ENCODE results near the gene IGF2.
"Not testable (repeated sequence)": the region's sequence is repeated elsewhere in the genome, so short reads cannot be mapped to it uniquely, and the experiment has no call there.

The IGF2 gene

DNA sequence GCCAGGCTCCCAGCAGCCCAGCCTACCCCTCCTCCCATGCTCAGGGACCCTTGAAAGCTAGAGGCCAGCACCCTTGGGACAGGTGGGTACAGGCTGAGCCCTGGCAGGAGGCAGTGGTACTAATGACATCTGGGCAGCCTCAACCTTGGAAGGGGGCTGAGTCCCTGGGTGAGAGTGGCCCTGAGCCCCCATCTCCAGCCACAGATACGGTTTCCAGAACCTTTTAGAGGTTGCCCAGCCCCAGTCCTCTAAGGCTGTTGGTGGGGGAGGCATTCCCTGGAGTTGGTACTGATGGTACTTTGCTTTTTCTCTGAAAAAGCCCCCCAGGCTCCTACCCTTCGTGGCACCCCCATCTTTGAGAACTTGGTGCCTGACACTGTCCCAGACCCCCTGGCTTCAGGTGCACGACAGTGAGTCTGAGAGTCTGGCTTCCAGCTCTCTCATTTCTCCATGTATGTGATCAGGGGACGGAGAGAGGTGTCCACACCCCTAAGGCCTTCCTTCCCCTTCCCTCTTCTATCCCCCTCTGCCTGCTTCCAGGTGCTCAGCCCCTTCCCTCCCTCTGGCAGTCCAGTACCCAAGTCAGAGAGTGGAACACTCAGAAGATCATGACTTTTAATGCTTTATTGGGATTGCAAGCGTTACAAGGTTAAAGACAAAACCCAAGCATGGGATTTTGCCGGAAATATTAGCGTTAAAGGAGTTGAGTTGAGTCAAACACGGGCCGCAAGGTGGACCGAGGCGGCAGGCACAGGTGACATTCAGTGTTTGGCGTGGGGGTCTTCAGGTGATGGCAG lies 10.5 kb downstream of the IGF2 start:
- no peak for DNase-seq (ENCODE audit: low read depth, low spot score)

DNA sequence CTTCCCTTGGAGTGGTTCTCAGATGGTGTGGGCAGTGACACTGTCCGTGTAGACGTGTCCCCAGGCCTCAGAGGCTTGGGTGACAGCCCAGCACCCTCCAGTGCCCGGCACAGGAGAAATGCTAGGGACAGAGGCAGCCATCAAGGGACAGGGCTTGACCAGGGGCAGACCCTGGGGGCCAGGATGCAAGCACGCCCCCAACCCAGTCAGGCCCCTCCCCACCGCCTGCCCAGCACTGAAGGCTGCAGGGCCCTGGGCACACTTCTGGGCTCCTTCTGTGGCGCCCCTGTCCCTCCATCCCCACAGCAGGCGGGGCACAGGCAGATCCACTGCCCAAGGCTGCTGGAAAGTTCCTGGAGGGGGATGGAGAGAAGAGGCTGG lies 11.1 kb downstream of the IGF2 start:
- DNase-seq (ENCODE audit: low read depth, low spot score), result no peak
- no peak overlapping the region for H3K4me3 ChIP-seq (ENCODE audit: low read length)

More for the DNA sequence above, 10.5 kb downstream of the IGF2 start:
- H3K4me3 ChIP-seq (ENCODE audit: low read length), result no peak overlapping the region

DNA sequence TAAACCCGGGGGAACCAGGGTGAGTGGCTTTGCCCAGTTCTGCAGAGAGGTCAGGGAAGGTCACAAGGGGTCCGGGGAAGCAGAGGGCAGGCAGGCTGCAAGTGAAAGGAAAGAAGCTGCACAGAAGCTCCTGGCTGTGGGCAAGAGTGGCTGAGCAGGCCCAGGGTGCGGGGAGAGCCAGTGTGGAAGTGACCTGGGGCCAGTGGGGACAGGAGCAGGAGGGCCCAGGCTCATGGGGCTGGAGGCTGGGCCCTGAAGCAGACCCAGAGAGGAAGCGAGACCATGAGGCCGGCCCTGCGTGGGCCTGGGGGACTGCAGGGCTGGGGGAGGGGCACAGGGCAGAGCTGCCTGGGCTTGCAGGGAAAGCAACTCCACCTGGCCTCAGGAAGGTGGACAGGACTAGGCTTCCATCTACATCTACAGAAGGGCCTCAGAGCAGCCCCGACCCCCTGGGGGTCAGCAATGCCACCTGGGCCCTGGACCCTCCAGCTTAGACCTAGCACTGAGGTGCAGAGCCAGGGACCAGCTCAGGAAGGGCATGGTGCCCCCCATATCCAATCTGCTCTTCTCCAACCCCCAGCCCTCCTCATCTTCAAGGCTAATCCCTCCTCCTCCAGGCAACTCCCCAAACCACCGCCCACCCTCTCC lies 11.6 kb downstream of the IGF2 start:
- DNase-seq (ENCODE audit: low read depth, low spot score), result no peak
- no peak overlapping the region for H3K4me3 ChIP-seq (ENCODE audit: low read length)

DNA sequence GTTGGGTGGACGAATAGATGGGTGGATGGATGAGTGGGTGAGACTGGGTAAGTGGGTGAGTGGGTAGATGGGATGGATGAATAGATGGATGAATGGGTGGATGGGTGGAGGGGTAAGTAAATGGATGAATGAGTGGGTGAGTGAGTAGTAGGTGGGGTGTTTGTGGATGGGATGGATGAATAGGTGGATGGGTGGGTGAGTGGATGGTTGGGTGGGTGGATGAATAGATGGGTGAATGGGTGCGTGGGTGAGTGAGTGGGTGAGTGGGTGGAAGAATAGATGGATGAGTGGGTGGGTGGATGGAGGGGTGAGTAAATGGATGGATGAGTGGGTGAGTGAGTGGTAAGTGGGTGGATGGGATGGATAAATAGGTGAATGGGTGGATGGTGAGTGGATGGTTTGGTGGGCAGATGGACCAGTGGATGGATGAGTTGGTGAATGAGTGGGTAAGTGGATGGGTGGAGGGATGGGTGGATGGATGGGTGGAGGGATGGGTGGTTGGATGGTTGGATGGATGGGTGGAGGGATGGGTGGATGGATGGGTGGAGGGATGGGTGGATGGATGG lies 12.6 kb downstream of the IGF2 start:
- no peak overlapping the region for H3K4me3 ChIP-seq (ENCODE audit: low read length)
- no peak for DNase-seq (ENCODE audit: low read depth, low spot score)

DNA sequence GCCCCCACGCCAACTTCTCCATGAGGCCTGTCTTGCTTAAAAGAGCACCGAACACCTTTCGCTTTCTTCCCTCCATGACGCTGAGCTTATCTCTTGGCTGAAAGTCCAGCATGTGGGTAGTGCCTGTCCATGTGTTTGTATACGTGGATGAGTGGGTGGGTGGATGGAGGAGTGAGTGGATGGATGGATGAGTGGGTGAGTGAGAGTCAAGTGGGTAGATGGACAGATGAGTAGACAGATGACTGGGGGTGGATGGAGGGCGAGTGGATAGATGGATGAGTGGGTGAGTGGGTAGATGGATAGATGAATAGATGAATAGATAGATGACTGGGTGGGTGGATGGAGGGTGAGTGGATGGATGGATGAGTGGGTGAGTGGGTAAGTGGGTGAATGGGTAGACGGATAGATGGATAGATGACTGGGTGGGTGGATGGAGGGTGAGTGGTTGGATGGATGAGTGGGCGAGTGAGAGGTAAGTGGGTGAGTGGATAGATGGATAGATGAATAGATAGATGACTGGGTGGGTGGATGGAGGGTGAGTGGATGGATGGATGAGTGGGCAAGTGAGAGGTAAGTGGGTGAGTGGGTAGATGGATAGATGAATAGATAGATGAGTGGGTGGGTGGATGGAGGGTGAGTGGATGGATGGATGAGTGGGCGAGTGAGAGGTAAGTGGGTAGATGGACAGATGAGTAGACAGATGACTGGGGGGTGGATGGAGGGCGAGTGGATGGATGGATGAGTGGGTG lies 14.3 kb downstream of the IGF2 start:
- H3K4me3 ChIP-seq (ENCODE audit: low read length); DNase-seq (ENCODE audit: low read depth, low spot score): not testable (repeated sequence)

DNA sequence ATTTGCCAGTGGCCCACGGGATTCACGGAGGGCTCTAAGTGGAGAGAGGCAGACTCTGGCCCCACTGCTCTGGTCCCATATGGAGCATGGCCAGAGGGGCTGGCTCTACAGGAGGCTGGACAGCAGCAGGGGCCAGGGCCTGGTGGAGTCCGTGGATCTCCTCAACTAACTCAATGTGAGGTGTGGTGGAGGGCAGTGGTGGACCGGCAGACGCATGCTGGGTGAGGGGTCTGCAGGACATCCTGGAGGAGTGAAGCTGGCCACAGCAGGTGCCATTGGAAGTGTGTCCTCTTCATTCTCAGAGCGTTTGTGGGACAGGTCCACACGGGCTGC lies 15.6 kb downstream of the IGF2 start:
- H3K4me3 ChIP-seq (ENCODE audit: low read length), result no peak overlapping the region
- no peak for DNase-seq (ENCODE audit: low read depth, low spot score)

DNA sequence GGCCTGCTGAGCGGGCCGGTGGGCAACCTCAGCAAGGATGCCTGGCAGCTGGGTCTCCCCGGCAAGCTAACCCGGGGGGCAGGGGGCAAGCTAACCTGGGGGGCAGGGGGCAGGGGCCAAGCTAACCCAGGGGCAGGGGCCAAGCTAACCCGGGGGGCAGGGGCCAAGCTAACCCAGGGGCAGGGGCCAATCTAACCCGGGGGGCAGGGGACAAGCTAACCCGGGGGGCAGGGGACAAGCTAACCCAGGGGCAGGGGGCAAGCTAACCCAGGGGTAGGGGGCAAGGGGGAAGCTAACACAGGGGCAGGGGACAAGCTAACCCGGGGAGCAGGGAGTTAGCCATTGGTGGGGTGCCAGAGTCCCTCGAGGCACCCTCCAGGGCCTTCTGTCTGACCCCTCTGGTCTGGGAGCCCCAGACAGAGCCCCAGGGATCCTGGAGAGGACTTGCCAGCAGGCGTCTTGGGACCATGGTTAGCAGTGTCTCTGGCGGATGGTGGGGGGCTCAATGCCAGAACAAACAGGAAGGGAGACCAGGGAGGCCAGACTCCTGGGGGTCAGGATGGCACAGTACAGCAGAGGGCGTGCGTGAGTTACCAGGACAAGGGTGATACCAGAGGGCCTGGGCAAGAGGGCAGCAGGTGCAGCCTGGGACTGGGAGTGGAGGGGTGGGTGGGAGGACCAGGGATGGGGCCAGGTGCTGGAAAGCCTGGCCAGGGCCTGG lies 16.1 kb downstream of the IGF2 start:
- DNase-seq (ENCODE audit: low read depth, low spot score), result no peak
- H3K4me3 ChIP-seq (ENCODE audit: low read length), result no peak overlapping the region

DNA sequence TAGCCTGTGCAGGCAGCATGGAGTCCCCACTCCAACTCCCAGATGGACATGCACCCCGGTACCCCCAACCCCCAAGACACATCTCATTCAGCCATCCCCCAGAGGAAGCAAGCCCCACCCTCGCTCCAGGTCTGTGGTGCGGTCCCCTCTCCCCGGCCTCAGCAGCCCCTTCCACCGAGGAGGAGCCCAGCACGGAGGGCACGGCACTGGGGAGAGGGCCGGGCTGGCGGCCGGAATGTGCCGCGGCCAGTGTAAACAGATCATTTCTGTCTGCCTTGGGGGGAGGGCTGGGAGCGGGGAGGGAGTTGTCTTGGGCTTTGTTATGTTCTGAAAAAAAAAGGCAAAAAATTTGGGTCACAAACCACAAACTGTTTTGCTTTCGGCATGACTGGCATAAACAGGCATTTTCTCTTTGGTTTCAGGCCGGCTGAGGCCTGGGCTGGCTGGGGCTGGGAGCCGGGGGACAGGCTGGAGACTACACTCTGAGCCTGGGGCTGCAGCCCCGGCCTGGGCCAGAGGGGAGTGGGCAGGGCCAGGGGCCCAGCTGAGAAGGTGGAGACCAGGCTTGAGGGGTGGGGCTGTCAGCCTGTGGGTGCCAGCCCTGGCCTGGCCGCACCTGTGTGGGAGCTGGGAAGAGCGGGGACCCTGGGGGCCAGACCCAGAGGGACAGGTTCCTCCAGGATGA lies 16.8 kb downstream of the IGF2 start:
- H3K4me3 ChIP-seq (ENCODE audit: low read length), result no peak overlapping the region
- no peak for DNase-seq (ENCODE audit: low read depth, low spot score)

DNA sequence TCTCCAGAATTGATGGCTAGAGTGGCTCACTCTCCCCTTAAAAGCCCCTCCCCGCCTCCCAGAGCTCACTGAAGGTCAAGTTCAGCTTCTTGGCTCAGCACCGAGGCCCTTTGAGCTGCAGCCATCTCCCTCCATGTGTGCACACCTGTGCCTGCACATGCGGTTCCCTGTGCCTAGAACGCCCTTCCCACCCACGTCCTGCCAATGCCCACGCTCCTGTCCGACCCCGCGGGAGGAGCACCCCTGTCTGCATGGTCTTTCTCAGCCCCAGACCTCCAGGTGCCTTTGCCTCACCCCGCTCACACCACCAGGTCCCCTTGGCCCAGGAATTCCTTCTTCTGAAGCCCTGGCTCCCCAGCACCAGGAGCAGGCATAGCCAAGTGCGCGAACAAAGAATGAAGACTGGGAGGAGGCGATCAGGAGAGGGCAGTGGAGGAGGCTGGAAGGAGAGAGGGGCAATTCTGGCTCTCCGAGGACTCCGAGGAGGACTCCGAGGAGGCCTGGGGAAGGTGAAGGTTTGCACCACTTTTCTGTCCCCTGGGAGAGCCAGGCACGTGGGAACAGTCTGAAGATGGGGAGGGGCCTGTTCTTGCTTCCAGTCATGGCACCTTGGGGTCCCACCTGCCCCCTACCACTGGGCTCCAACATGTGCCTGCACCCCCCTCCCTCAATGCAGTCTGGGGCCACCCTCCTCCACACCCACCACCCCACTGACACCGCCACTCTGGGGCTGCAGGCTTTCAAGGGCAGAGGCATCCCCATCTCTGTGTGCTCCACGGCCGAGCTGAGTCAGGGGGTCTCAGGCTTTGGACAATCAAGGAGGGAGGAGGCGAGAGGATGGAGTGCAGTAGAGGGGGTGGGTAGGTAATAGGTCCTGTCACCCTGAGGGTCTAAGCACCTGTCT lies 17.7 kb downstream of the IGF2 start:
- DNase-seq (ENCODE audit: low read depth, low spot score), result no peak
- no peak overlapping the region for H3K4me3 ChIP-seq (ENCODE audit: low read length)

DNA sequence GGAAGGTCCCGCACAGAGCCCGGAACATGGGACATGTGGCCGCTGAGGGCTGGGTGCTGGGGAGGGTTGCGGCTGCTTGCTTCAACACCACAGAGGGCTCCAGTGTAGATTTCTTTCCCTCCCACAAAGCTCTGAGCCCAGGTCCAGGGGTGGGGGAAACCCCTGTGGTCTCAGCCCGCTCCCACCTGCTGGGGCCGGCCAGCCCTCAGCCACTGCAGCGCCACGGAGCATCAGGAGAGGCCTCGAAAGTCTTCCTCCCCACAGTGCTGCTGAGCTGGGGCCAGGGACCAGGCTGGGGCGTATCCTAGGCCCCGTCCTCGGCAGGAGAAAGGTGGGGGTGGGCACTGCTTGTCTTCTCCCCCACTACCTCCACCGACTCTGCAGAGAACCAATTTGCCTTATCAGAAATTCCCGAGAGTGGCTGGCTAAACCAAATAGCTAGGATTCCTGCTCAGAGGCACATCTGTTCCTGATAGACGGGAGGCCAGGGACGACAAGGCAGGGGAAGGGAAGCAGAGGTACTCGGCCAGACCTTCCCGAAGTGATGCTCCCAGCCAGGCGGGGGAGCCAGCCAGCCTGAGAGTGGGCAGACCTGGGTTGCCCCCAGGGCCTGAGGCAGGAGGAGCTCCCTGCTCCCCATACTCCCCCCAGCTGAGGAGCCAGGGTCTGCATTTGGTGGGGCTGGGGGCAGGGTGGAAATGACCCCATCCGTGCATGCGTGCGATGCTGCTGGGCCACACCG lies 18.7 kb downstream of the IGF2 start:
- no peak overlapping the region for H3K4me3 ChIP-seq (ENCODE audit: low read length)
- DNase-seq (ENCODE audit: low read depth, low spot score), result no peak

DNA sequence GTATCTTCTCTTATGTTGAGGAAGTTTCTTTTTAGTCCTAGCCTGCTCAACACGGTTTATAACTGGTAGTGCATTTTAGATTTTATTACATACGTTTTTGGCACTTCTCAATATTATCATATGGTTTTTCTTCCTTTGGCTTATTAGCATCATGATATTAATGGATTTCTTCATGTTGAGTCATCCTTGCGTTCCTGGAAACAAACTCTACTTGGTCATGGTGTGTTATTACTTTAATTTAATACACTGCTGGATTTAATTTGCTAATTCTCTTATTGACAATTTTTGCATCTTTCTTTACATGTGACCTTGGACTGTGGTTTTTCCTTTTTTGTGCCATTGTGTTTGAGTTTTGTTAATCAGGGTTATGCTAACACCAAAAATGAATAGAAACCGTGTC lies 20.5 kb downstream of the IGF2 start:
- no peak for DNase-seq (ENCODE audit: low read depth, low spot score)
- no peak overlapping the region for H3K4me3 ChIP-seq (ENCODE audit: low read length)

DNA sequence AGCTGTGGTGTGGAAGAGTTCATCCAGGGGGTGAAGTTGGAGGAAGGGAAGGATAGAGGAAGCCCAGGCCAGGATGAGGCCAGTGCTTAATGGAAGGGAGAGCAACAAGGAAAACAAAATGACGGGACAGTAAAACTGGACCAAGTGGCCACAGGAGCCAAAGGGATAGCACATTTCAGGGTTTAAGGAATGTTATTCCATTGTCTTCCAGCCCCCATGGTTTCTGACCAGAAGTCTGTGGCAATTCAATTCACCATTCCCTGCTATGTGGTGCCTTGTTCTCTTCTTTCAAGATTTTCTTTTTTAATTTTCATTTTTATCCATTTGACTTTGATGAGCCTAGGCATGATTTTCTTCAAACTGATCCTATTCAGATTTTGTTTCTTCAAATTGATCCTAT lies 22.5 kb downstream of the IGF2 start:
- DNase-seq (ENCODE audit: low read depth, low spot score), result no peak
- no peak overlapping the region for H3K4me3 ChIP-seq (ENCODE audit: low read length)

DNA sequence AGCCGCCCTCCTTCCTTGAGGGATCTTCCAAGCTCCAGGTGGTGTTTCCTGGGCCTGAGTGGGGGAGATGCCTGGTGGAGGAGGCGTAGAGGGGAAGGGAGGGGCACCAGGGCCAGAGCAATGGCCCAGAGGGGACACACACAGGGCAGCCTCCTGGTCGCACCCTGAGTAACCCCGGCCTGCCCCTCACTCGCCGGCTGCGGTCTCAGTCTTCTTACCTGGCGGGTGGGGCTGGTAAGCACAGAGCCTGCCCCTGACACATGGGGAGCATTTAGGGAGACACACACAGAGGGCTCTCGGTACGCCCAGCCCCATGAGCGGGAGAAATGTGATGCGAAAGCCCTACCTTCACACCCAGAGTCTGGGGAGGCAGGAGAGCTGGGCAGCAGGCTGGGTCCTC lies 23.9 kb downstream of the IGF2 start:
- no peak for DNase-seq (ENCODE audit: low read depth, low spot score)
- H3K4me3 ChIP-seq (ENCODE audit: low read length), result no peak overlapping the region

DNA sequence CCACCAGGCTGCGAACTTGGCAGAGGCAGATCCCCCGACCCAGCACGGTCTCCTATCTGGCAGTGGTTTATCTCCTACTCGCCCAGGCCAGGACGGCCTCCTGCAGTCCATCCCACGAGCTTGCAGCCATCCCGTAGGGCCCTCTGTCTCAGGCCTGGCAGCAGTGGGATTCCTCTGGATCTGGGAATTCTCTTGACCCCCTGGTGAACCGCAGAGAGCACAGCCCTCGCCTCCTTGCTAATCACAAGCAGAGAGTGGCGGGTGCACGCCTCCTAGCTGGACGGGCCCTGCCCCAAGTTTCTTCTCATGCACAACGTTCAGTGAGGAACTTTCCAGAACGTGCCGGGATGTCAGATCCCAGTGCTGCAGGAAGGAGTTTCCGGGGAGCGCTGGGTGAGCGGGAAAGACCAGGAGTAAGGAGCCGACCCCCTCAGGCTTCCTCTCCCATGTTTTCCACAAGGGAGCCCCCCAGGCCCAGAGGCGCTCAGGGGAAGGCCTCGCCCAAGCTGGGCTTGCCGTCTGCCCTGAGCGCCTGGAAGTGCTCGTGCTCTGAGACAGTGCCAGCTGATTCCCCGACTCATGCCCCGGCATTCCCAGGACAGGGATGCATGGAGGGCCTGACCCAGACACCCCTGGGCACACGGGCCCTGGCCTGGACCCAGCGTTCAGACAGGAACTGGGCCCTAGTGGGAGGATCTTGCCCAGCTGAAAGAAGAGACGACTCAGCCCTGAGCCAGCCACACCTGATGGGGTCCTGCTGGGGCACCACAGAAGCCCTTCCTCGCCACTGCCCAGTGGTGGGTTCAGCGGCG lies 24.6 kb downstream of the IGF2 start:
- DNase-seq (ENCODE audit: low read depth, low spot score), result no peak
- no peak overlapping the region for H3K4me3 ChIP-seq (ENCODE audit: low read length)

DNA sequence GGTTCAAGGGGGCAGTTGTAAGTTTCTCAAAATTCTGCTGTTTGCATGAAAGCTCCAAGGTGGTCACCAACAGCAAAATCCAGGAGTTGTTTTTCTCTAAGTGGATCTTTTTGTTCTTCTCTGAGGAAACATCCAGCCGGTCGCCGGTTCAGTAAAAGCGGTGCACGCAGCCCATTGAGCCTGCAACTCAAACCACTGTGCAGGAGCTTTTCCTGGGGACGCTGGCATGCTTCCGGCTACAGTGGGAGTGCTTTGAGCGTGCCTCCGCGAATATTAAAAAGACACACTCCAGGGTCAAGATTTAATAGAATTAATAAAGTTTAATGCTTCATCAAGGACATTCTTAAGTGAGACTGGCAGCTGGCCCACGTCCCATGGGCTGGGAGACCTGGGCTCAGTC lies 25.4 kb downstream of the IGF2 start:
- DNase-seq (ENCODE audit: low read depth, low spot score), result no peak
- H3K4me3 ChIP-seq (ENCODE audit: low read length), result no peak overlapping the region

DNA sequence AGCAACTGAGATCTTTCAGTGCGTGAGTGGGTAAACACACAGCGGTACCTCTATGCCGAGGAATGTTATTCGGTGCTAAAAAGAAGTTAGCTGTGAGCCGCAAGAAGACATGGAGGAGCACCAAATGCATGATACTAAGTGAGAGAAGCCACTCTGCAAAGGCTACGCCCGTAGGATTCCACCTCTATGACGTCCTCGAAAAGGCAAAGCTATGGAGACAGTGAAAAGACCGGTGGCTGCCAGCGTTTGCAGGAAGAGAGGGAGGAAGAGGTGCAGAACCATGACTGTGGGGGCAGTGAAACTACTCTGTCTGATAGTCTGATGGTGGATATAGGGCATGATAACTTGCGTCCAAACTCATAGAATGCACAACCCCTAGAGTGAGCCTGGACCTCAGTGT lies 28.7 kb downstream of the IGF2 start:
- no peak overlapping the region for H3K4me3 ChIP-seq (ENCODE audit: low read length)
- no peak for DNase-seq (ENCODE audit: low read depth, low spot score)

Measured in Jurkat, Clone E6-1 (cell line).